A549 (cell line): ENCODE measurements around the gene FAM234B. TPM values are rescaled to one million over a fixed set of nuclear protein-coding genes. Genes with fewer than 3 reads are reported as not detected.

Experiments used
- BHLHE40 ChIP-seq: IDR thresholded peaks from 2 replicates; pipeline ENCODE4 v1.6.1; 2012; ENCODE audit warnings: low read depth, low read length, inconsistent platforms
- CBX8 ChIP-seq: fragments of 200-600 bp; sonication (generic); IDR thresholded peaks from 2 replicates; pipeline ENCODE4 v1.6.1; 2016
- CHD4 ChIP-seq: fragments of 200-600 bp; sonication (generic); IDR thresholded peaks from 2 replicates; pipeline ENCODE4 v1.6.1; 2016; ENCODE audit warnings: antibody characterized with exemption, mild to moderate bottlenecking, borderline replicate concordance
- E2F6 ChIP-seq: IDR thresholded peaks from 2 replicates; pipeline ENCODE4 v1.6.1; 2012; ENCODE audit warnings: low read depth, borderline replicate concordance
- EHF ChIP-seq: fragments of 250-450 bp; sonication (Bioruptor Pico); IDR thresholded peaks from 2 replicates; pipeline ENCODE4 v1.5.0; 2020; ENCODE audit warnings: mild to moderate bottlenecking
- EHMT2 ChIP-seq: fragments of 200-600 bp; sonication (generic); IDR thresholded peaks from 2 replicates; pipeline ENCODE4 v1.6.1; 2016; ENCODE audit warnings: antibody characterized with exemption, low read depth, mild to moderate bottlenecking, moderate library complexity
- ELK1 ChIP-seq: fragments of 150-350 bp; IDR thresholded peaks from 2 replicates; pipeline ENCODE4 v1.6.1; 2014; ENCODE audit warnings: low read depth, mild to moderate bottlenecking, low read length
- ESRRA ChIP-seq: fragments of 150-350 bp; IDR thresholded peaks from 2 replicates; pipeline ENCODE4 v1.6.1; 2014; ENCODE audit warnings: mild to moderate bottlenecking, low read length, borderline replicate concordance
- FOSB ChIP-seq: fragments of 250-450 bp; sonication (Bioruptor Pico); IDR thresholded peaks from 2 replicates; pipeline ENCODE4 v1.5.0; 2020; ENCODE audit warnings: mild to moderate bottlenecking, moderate library complexity
- FOXS1 ChIP-seq: fragments of 250-450 bp; sonication (Bioruptor Pico); IDR thresholded peaks from 2 replicates; pipeline ENCODE4 v1.5.0; 2020; ENCODE audit warnings: mild to moderate bottlenecking, moderate library complexity
- GATA3 ChIP-seq: IDR thresholded peaks from 2 replicates; pipeline ENCODE4 v1.6.1; 2012; ENCODE audit warnings: borderline replicate concordance
- HDAC2 ChIP-seq: fragments of 200-600 bp; sonication (generic); IDR thresholded peaks from 2 replicates; pipeline ENCODE4 v1.6.1; 2016
- HES2 ChIP-seq: fragments of >200 bp; sonication (Bioruptor Twin); formaldehyde crosslinking; IDR thresholded peaks from 2 replicates; pipeline ENCODE4 v1.6.1; 2016
- HOXA7 ChIP-seq: fragments of 250-450 bp; sonication (Bioruptor Pico); IDR thresholded peaks from 2 replicates; pipeline ENCODE4 v1.5.0; 2020; ENCODE audit warnings: mild to moderate bottlenecking, moderate library complexity
- HOXB13 ChIP-seq: fragments of 250-450 bp; sonication (Bioruptor Pico); IDR thresholded peaks from 2 replicates; pipeline ENCODE4 v1.5.0; 2020; ENCODE audit warnings: low read depth, mild to moderate bottlenecking, moderate library complexity
- HOXB5 ChIP-seq: fragments of 250-450 bp; sonication (Bioruptor Pico); IDR thresholded peaks from 2 replicates; pipeline ENCODE4 v1.5.0; 2020; ENCODE audit warnings: mild to moderate bottlenecking, moderate library complexity
- JUN ChIP-seq, 2 experiments: fragments of >200 bp; sonication (Bioruptor Twin); formaldehyde crosslinking; IDR thresholded peaks; 2 replicates in 1 of 2; 3 replicates in 1 of 2; pipeline ENCODE4 v1.6.1; 2016 to 2017
- KDM1A ChIP-seq: fragments of 200-600 bp; sonication (generic); IDR thresholded peaks from 2 replicates; pipeline ENCODE4 v1.6.1; 2016; ENCODE audit warnings: low read depth, mild to moderate bottlenecking
- MAFK ChIP-seq: fragments of 450-650 bp; IDR thresholded peaks from 2 replicates; pipeline ENCODE4 v1.6.1; 2014; ENCODE audit not compliant: partially characterized antibody
- MAZ ChIP-seq: fragments of 150-350 bp; IDR thresholded peaks from 2 replicates; pipeline ENCODE4 v1.6.1; 2014; ENCODE audit warnings: antibody characterized with exemption, low read depth, low read length, borderline replicate concordance
- NPAS2 ChIP-seq: fragments of 250-450 bp; sonication (Bioruptor Pico); IDR thresholded peaks from 2 replicates; pipeline ENCODE4 v1.8.0; 2022; ENCODE audit warnings: mild to moderate bottlenecking, moderate library complexity, borderline replicate concordance
- NR3C1 ChIP-seq: fragments of >200 bp; sonication (Bioruptor Twin); formaldehyde crosslinking; IDR thresholded peaks from 3 replicates; pipeline ENCODE4 v1.6.1; 2017
- PBX3 ChIP-seq: IDR thresholded peaks from 2 replicates; pipeline ENCODE4 v1.6.1; 2012
- PHF8 ChIP-seq: fragments of 200-600 bp; sonication (generic); IDR thresholded peaks from 2 replicates; pipeline ENCODE4 v1.6.1; 2016; ENCODE audit warnings: low read depth, mild to moderate bottlenecking, antibody characterized with exemption, moderate library complexity, borderline replicate concordance
- RCOR1 ChIP-seq: fragments of 150-350 bp; IDR thresholded peaks from 2 replicates; pipeline ENCODE4 v1.6.1; 2014; ENCODE audit warnings: antibody characterized with exemption, low read length, low read depth
- RFX5 ChIP-seq: fragments of 450-650 bp; IDR thresholded peaks from 2 replicates; pipeline ENCODE4 v1.7.1; 2014; ENCODE audit warnings: antibody characterized with exemption, mild to moderate bottlenecking, moderate library complexity
- RNF2 ChIP-seq: fragments of 200-600 bp; sonication (generic); IDR thresholded peaks from 2 replicates; pipeline ENCODE4 v1.6.1; 2016; ENCODE audit warnings: low read depth, mild to moderate bottlenecking, antibody characterized with exemption, moderate library complexity, borderline replicate concordance
- SMC3 ChIP-seq: fragments of >200 bp; sonication (Bioruptor Twin); formaldehyde crosslinking; IDR thresholded peaks from 3 replicates; pipeline ENCODE4 v1.6.1; 2018; ENCODE audit warnings: inconsistent platforms
- SREBF2 ChIP-seq: fragments of 450-650 bp; IDR thresholded peaks from 2 replicates; pipeline ENCODE4 v1.6.1; 2014; ENCODE audit warnings: mild to moderate bottlenecking, moderate library complexity
- TFCP2L1 ChIP-seq: fragments of 250-450 bp; sonication (Bioruptor Pico); IDR thresholded peaks from 2 replicates; pipeline ENCODE4 v1.5.0; 2021; ENCODE audit warnings: mild to moderate bottlenecking
- TP53 ChIP-seq: fragments of 250-450 bp; sonication (Bioruptor Pico); IDR thresholded peaks from 2 replicates; pipeline ENCODE4 v1.5.0; 2021; ENCODE audit warnings: mild to moderate bottlenecking, moderate library complexity
- USF2 ChIP-seq: fragments of 450-650 bp; IDR thresholded peaks from 2 replicates; pipeline ENCODE4 v1.6.1; 2014; ENCODE audit warnings: antibody characterized with exemption
- ZC3H11A ChIP-seq: fragments of 450-650 bp; IDR thresholded peaks from 2 replicates; pipeline ENCODE4 v1.6.1; 2014; ENCODE audit warnings: antibody characterized with exemption, mild to moderate bottlenecking
- ZFP36 ChIP-seq: fragments of 450-650 bp; IDR thresholded peaks from 2 replicates; pipeline ENCODE4 v1.6.1; 2014; ENCODE audit warnings: borderline replicate concordance; ENCODE audit not compliant: partially characterized antibody
- polyA plus RNA-seq, 4 experiments: library from polyadenylated mRNA; depleted of rRNA in 3 of 4; stranded (reverse); fragments of >200 nt; fragmentation: RNase III in 1 of 4; extraction: RNeasy Plus Mini Kit Qiagen cat#74134 plus additional on column Dnase treatment in 1 of 4; gene quantifications; 2 replicates in 3 of 4; 3 replicates in 1 of 4; pipeline ENCODE4 v1.2.3, GENCODE V29; 2011 to 2017
- TF ChIP-seq, protein P1 (sequence below): IDR thresholded peaks from 2 replicates; pipeline ENCODE4 v1.6.1; 2012
- TF ChIP-seq, protein P2 (sequence below): fragments of >200 bp; sonication (Bioruptor Twin); formaldehyde crosslinking; IDR thresholded peaks from 3 replicates; pipeline ENCODE4 v1.6.1; 2016
- TF ChIP-seq, protein P3 (sequence below): fragments of >200 bp; sonication (Bioruptor Twin); formaldehyde crosslinking; IDR thresholded peaks from 3 replicates; pipeline ENCODE4 v1.5.1; 2016

The FAM234B gene
- polyA plus RNA-seq, 2 of the 4 experiments (the other 2 are of a cell fraction), result 2.6 to 7.5 TPM

GRCh38 chr12:13100882-13101769 lies 56.9 kb downstream of the FAM234B start (continued):
- no peak for TF ChIP-seq TFCP2L1 (CRISPR knock-in tag)
- TF ChIP-seq MAFK, result no peak
- no peak; the same call in none of the 2 replicates for TF ChIP-seq TP53 (CRISPR knock-in tag)
- peak; percentile 78 for TF ChIP-seq HOXB5 (CRISPR knock-in tag)
- TF ChIP-seq NPAS2 (CRISPR knock-in tag), result no peak
- TF ChIP-seq, protein P1, sequence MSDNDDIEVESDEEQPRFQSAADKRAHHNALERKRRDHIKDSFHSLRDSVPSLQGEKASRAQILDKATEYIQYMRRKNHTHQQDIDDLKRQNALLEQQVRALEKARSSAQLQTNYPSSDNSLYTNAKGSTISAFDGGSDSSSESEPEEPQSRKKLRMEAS, result peak; percentile 53
- TF ChIP-seq, protein P2, sequence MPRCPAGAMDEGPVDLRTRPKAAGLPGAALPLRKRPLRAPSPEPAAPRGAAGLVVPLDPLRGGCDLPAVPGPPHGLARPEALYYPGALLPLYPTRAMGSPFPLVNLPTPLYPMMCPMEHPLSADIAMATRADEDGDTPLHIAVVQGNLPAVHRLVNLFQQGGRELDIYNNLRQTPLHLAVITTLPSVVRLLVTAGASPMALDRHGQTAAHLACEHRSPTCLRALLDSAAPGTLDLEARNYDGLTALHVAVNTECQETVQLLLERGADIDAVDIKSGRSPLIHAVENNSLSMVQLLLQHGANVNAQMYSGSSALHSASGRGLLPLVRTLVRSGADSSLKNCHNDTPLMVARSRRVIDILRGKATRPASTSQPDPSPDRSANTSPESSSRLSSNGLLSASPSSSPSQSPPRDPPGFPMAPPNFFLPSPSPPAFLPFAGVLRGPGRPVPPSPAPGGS, result no peak
- TF ChIP-seq HOXA7 (CRISPR knock-in tag), result peak; percentile 88; the same call in 1 of the 2 replicates
- TF ChIP-seq ZFP36, result no peak
- no peak for TF ChIP-seq HES2
- TF ChIP-seq EHF (CRISPR knock-in tag), result peak; percentile 68; the same call in 1 of the 2 replicates
- no peak for TF ChIP-seq USF2
- TF ChIP-seq RCOR1, result no peak
- no peak for TF ChIP-seq HDAC2
- TF ChIP-seq FOXS1 (CRISPR knock-in tag), result no peak
- TF ChIP-seq RFX5, result no peak
- no peak for TF ChIP-seq MAZ
- no peak for TF ChIP-seq HOXB13
- no peak for TF ChIP-seq ESRRA
- TF ChIP-seq CHD4, result no peak
- TF ChIP-seq ELK1, result no peak
- TF ChIP-seq, protein P3, sequence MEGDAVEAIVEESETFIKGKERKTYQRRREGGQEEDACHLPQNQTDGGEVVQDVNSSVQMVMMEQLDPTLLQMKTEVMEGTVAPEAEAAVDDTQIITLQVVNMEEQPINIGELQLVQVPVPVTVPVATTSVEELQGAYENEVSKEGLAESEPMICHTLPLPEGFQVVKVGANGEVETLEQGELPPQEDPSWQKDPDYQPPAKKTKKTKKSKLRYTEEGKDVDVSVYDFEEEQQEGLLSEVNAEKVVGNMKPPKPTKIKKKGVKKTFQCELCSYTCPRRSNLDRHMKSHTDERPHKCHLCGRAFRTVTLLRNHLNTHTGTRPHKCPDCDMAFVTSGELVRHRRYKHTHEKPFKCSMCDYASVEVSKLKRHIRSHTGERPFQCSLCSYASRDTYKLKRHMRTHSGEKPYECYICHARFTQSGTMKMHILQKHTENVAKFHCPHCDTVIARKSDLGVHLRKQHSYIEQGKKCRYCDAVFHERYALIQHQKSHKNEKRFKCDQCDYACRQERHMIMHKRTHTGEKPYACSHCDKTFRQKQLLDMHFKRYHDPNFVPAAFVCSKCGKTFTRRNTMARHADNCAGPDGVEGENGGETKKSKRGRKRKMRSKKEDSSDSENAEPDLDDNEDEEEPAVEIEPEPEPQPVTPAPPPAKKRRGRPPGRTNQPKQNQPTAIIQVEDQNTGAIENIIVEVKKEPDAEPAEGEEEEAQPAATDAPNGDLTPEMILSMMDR, result no peak
- TF ChIP-seq ZC3H11A, result no peak
- no peak for TF ChIP-seq GATA3
- no peak for TF ChIP-seq CBX8
- TF ChIP-seq SREBF2, result no peak
- peak in 1 of 2 experiments; percentile 71; a peak in 3 of 5 replicates for TF ChIP-seq JUN (IDR thresholded peaks at IDR 0.05)
- TF ChIP-seq NR3C1, result no peak
- TF ChIP-seq PHF8, result peak; percentile 74
- peak; percentile 27; the same call in 2 of the 3 replicates for TF ChIP-seq SMC3
- 0 out of 2 replicates have a peak, but pooled peaks have one; percentile 31 for TF ChIP-seq E2F6
- peak; percentile 87 for TF ChIP-seq BHLHE40
- no peak for TF ChIP-seq RNF2
- TF ChIP-seq KDM1A, result no peak
- TF ChIP-seq PBX3, result no peak
- TF ChIP-seq FOSB, result peak; percentile 77
- TF ChIP-seq EHMT2, result no peak
